CD4-positive, alpha-beta T cell treated with Interferon alpha-2 for 1 hour (primary cell): Measurements from ENCODE around the gene NME9.
A peak's percentile ranks its signal among the peaks of the same experiment; 100 is the strongest.

Source experiments
- DNase-seq, 2 donors: peaks; one replicate each; pipeline ENCODE4 v3.0.0-alpha.2; 2020 to 2022

The NME9 gene

DNA sequence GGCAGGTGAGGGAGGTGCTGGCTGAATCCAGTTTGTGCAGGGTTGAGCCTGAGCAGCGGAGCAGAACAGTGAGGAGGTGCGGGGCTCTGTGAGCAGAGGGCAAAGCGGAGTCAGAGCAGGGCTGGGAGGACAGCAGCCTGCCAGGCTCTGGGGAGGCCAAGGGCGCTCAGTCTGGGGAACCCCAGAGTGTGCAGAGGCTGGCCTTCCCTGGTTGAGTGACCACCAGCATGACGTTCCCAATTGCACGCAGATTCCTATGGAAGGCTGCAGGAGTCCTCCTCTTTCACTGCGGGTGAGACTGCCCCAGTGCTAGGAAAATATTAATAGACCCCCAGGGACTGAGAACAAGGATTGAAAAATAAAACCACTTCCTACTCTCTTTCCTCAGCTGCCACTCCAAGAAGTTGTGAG lies 31.9 kb upstream of the NME9 start:
- no peak for DNase-seq

- no peak for DNase-seq
These were observed 31.3 kb upstream of the NME9 start for GRCh38 chr3:138360869-138361525.

- no peak for DNase-seq
These were observed 30.5 kb upstream of the NME9 start for GRCh38 chr3:138359919-138360868.

GRCh38 chr3:138359148-138359918 lies 29.7 kb upstream of the NME9 start:
- no peak for DNase-seq

DNA sequence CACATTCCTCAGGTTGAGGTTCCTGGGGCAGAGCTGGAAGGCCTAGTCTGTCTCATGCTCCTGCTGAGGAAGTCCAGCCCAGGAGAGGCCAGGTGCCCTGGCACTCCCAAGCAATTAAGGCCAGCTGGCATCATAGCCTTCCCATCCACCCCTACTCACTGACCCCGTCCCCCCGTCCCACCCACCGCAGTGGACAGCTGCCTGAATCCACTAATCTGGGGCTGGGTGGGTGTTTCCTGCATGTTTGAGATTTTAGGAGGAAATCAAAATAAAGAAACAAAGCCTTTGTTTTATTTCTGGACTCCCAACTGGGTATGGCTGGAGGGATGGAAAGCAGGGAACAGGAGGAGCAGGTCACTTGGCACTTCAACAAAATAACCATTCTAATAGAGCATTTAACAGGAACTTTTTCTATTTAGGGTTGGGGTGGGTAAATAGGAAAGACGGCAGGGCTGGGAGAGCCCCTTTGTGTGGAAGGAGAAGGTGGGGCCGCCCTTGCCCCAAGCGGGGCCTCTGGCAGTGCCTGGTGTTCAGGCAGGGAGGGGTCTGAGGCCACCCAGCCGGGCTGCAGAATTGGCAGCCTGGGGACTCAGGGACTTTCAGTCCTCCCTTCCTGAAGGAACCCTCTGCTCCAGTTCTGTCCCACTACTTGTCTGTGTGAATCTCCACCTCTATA lies 27.2 kb upstream of the NME9 start:
- DNase-seq: no peak

DNA sequence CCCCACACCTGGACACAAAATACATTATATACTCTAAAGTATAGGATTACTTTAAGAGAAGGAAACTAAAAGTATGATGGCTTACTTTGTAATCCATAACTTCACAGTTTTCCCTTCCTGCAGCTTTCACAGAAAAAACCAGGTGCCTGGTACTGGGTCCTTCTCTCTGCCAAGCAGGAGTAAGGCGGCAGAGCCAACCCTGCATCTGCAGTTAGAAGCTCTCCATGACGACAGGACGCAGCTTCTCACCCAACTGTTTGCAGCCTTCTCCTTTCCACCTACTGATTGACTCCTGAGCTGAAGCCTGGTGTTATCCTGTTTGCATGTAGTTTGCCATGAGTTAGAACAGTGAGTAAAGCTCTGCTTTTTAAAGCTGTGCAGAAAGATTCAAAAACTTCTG lies 25.4 kb upstream of the NME9 start:
- no peak for DNase-seq

GRCh38 chr3:138354376-138354775 lies 24.7 kb upstream of the NME9 start:
- no peak for DNase-seq

DNA sequence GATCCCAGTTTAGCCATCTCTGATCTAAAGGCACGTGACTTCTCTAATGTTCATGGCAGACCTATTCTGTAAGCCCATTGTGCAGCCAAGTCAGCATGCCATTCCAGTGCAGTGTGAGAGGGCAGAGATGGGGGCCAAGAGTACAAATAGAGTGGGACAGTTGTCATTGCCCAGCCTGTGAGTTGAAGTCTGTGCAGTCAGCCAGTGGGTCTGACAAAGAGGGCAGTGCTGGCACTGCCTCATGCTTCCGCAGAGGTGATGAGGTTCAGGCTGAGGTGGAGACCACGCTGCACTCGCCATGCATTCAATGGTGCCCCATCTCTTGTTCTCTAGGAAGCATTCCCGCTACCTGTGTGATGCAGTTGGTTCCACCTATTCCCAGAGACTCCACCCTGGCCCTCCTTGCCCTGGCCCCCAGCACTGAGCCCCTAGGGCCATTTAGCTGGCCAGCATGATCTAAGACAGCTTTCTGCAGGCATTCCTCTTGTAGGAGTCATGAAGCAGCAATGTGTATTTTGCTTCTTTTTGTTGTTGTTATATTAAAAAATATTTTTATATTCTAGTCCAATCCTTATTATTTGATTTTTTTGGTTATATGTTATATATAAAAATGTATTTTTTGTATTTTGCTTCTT lies 22.4 kb upstream of the NME9 start:
- DNase-seq: no peak

- DNase-seq: no peak
These were observed 21.5 kb upstream of the NME9 start for GRCh38 chr3:138351151-138351550.

GRCh38 chr3:138349926-138350665 lies 20.4 kb upstream of the NME9 start:
- no peak for DNase-seq

DNA sequence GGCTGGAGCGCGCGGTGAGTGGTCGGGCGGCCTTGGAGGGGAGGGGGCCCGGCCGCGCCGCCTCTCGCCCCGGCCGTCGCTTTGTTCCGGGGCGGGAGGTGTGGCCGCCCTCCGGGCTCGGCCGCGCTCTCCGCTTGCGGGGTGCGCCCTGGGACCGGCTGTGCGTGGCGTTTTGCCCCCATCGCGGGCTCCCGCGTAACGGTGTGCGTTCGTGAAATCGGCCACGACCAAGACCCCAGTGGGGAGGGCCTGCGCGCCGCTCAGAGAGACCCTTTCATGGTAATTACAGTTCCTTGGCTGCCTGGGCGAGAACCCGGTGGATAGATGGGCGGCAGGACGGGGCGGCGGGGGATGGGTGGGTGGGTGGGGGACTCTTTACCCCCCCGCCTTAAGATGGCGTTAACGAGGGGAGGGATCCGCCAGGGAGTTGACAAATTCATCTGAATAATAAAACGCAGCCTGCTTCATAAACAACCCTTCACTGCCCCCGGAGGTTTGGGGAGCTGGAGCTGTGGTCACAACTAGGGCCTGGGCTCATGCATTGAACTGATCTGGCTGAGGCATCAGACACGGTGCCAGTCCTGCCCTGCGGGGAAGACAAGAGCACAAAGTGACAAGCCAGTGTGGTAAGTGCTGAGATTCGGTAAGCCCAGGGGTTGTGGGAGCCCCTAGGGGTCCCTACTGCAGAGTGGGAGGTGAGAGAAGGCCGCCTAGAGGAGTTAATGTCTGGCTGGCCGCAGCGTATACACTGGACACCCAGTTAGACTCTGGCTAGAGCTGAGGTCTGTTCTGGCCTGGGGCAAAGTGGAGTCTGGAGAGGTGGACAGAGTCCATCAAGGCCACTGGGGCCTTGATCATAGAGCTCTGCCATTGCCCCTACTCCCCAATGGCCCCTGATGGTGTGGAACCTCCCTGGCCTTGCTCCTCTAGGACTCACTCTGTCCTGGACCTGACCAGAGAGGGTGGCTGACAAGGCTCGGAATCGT lies 19.4 kb upstream of the NME9 start:
- no peak for DNase-seq

DNA sequence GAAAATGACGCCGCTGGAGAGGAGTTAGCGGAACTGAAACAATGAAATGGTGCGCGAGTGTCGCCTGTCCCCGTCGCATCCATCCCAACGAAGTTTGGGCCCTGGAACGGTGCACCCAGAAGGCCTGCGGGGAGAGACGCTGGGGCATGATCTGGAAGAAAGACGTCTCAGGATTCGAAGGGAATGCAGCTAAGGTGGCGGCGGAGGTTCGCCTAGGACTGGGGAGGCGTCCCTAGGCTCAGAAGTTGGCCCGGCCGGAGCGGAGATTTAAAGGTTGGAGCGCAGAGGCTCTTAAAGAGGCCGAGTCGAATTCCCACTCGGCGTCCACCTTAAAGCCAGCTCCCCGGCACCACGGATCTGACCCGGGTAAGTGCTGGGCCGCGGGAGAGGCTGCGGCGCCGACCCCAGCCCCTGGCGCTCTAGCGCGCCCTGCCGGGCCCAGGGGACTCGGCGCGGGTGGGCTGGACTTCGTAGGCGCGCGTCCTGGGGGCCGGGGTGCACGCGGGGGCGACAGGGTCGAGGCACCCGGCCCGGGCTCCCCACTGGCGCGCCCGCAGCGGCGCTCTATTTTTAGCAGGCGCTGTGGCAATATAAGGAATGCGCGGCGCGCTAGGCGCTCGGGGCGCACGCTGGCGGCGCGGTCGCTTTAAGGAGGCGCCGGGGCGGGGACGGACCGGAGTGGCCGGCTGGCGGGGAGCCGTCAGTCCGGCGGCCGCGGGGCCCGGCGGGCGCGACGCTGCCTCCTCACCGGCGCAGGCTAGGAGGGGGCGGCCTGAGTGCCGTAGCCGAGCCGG lies 18.5 kb upstream of the NME9 start, which contains the start of gene MRAS:
Gene MRAS, plus strand, starts transcription at position 620 of the 794 bp plus-strand sequence. CDS start 24,305 bp downstream, outside the sequence.
- DNase-seq: peak; percentile 8 to 31

DNA sequence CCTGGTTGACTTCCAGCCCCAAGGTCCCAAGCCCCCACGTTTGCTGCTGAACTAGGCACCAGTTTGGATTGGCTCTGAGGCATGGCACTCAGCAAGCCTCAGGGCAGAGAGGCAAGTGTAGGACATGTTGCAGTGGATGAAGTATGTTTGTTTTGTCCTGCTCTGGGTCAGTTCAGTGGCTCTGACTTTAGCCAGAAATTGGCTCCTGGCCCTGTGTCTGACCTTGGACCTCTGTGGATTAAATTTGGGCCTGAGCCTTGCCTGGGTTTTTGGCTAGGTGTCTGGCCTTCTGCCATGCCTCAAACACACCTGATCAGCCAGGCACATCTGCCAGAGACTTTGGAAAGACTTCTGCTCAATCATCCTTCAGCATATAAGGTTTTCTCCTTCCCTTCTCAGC lies 15.1 kb upstream of the NME9 start:
- no peak for DNase-seq

DNA sequence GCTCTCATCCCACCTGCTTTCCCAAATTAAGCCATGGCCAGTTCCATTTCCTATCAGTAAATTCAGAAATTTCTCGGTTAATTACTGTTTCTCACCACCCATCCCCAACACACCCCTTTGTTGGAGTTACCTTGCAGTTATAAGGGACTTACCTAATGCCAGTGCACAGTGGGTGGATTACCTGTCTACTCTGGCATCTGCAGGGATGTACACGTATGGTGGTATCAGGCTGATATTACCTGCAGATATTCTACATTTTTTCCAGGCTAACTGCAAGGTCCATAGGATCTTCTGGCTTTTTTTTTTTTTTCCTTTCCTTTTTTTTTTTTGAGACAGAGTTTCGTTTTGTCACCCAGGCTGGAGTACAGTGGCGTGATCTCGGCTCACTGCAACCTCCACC lies 10.9 kb upstream of the NME9 start:
- no peak for DNase-seq

DNA sequence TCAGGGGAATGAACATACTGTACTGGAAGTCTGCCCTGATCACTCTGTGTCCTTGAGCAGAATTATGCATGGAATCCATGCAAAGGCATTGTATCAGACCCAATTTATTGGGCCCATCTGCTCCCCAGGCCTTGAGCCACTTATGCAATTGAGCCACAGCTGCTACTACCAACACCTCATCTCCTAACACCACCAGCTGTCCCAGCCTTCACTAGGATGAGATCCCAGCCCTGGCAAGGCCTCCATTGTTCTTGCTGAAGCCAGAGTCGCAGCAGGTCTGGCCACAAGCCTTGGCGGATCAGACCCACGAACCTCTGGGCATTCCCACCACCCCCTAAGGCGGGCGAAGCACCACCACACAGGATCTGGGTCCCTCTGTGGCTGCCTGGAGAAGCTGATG lies 9.2 kb upstream of the NME9 start:
- no peak for DNase-seq

DNA sequence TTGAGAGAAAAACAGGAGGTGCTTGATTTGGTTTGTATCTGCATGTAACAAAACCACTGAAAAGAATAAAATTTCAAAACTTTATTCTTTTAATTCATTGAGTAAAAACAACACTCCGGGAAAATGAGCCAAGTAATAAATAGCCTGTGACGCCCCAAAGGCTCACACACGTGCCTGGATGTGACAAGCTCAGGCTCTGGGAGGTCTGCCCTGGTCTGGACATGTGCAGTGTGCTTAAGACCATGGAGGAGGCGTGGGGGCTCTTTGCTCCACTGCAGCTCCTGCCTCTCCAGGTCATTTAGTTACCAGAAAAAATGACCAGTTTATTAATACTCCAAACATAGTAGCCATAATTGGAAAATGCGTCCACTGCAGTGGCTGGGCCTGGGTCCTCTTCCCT lies 8.6 kb upstream of the NME9 start:
- DNase-seq: no peak

DNA sequence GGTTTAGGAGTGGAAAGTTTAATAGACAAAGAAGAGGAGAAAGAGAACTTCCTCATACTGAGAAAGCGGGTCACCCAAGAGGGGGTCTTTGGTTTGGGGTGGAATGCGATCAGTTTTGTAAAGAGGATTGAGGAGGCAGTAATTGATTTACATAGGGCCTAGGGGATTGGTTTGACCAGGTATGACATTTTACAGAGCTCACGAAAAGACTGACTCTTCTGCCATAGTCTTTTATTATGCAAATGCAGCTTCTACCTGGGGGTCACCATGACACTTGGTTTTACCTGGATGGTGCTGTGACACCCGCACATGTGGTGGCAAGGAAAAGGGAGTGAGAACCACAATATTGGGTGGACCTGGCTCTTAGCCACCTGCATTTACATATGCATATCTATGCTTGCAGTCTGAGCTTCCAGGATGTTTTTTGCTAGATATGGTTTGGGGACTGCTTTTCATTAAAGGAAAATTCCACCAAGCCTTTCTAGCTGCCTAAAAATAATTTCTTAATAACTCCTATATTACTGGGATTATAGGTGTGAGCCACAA lies 6.9 kb upstream of the NME9 start:
- no peak for DNase-seq

- no peak for DNase-seq
These were observed 5.0 kb upstream of the NME9 start for GRCh38 chr3:138334608-138335007.

- peak in 1 of 2 donors; percentile 42 for DNase-seq
These were observed 2.9 kb upstream of the NME9 start for GRCh38 chr3:138332472-138333073.
